NCI-H1694 treated with DMSO at 0.1 percent for 48 hours (cell line): ENCODE results near the gene DLG1.
"Not testable (repeated sequence)": the region's sequence is repeated elsewhere in the genome, so short reads cannot be mapped to it uniquely, and the experiment has no call there.

Experiments used
- DNase-seq: peaks from one replicate; lab custom pipeline; 2025; lab: John Stamatoyannopoulos, UW

Gene DLG1

DNA sequence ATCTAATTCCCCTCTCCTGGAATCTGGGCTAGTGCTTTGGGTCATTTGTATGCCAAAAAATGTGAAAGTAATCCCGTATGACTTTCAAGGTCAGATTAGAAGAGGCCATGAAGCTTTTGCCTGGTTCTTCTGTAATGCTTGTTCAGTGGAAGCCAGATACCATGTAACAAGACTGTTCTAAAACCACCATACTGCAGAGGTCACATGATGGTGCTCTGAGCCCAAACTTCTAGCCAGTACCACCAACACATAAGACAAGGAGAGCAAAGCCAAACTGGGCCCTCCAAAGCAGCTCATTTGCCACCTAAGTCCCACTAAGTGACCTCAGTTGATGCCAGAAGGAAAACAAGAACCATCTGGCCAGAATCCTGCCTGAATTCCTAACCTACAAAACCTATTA lies 204.5 kb downstream of the DLG1 start:
- no peak for DNase-seq

DNA sequence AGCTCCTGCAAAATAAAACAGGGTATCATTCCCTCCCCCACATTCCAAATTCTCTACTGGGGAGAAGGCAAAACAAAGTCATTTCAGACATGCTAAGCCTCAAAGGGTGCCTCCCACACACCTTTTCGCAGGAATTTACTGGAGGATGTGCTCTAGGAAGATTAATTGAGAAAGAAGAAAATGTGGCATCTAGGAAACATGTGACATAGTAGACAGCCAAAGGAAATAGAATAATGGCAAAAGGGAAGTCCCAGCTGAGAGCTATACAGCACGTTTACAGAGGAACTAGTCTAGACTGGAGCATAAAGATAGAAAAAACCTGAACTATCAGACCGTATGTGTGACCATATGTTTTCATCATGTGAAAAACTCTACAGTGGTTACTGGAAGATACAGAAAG lies 210.0 kb downstream of the DLG1 start:
- DNase-seq: peak; percentile 18

DNA sequence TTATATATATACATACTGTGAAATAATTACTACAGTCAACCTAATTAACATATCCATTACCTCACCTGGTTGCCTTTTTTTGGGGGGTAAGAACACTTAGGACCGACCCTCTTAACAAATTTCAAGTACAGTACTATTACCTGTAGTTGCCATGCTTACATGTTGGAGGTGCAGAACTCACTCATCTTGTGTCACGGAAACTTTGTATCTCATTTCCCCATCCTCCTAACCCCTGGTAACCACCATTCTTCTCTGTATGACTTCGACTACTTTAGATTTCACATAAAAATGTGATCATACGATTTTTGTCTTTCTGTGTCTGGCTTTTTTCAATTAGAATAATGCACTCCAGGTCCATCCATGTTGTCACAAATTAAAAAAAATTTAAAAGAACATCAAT lies 213.3 kb downstream of the DLG1 start:
- no peak for DNase-seq

DNA sequence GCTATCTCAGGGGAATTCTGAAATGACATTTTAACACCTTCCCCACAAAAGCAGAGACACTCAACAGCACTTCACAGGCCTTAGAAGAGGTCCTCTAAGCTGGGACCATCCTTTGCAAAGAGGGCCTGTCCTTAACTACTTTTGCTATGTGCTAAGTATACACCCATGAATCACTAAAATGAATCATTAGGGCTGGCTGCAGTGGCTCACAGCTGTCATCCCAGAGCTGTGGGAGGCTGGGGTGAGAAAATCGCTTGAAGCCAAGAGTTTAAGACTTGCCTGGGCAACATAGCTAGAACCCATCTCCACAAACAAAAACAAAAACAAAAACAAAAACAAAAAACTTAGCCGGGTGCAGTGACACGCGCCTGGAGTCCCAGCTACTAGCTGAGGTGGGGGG lies 214.9 kb downstream of the DLG1 start:
- no peak for DNase-seq

DNA sequence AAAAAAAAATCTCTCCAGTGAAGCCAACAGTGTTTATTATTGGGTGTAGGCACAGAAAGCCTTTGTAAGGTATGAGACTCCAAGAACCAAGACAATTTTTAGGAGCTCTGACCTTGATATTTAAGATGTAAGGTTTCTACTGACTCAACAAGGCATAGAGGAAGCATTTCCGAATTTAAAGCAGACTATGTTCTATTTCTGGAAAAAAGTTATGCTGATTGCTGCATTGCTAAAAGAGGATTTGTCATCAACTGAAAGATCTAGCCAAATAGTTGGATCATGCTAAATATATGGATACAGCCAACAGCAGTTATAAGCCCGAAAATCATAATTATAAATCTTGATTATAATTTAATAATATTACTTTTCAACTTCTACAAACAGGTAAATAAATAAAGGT lies 215.5 kb downstream of the DLG1 start:
- no peak for DNase-seq

DNA sequence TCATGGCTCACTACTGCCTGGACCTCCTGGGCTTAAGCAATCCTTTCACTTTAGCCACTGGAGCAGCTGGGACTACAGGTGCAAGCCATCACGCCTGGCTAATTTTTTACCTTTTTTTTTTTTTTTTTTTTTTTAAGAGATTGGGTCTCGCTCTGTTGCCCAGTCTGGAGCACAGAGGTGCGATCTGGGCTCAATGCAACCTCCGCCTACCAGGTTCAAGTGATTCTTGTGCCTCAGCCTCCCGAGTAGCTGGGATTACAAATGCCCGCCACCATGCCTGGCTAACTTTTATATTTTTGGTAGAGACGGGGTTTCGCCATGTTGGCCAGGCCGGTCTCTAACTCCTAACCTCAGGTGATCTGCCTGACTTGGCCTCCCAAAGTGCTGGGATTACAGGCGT lies 218.1 kb downstream of the DLG1 start:
- no peak for DNase-seq

DNA sequence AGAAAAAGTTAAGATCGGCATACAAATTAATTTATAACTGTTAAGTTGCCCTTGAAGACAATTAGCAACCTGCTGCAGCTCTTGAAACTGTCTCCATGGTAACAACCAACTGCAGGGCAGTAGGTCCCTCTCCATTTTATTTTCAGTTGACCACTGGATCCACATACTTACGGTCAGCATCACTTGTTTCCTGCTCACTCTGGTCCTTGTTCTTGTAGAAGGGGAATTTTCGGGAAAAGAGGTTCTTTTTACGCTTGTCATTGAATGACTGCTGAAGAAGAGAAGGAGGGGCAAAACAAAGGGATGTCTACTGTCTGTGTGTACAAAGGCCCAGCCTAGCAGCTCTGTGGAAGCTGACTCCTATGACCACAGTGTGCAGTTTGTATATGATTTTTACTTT lies 222.0 kb downstream of the DLG1 start:
- no peak for DNase-seq

DNA sequence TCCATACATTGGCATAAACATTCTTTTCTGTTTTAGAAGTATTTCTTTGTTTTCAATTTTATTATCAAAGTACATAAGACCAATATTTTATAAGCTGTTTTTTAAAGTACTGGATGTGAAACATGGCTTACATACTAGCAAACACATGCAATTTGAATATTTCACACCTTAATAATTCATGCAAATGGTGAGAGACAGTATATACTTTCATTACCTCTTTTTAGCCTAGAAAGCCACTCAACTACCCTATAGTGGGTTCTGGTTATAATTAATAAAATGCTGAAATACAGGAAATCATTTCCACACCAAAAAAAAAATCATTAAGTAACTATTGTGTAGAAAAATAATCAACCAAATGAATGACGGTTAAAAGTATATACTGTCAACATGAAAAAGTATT lies 230.3 kb downstream of the DLG1 start:
- no peak for DNase-seq

DNA sequence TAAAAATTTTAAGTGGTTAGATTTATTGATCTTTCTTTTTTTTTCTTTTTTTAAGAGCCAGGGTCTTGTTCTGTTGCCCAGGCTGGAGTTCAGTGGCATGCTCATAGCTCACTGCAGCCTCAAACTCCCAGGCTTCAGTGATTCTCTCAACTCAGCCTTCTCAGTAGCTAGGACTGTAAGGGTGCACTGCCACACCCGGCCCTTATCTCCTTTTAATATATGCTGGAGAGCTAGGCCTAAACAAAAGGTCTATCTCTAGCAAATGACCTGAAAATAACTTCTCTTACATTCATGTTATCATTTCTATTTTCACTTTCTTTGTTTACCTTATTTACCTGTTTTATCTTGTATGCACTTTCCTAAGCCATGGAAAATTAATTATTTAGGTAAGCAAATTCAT lies 233.6 kb downstream of the DLG1 start:
- DNase-seq: no peak

DNA sequence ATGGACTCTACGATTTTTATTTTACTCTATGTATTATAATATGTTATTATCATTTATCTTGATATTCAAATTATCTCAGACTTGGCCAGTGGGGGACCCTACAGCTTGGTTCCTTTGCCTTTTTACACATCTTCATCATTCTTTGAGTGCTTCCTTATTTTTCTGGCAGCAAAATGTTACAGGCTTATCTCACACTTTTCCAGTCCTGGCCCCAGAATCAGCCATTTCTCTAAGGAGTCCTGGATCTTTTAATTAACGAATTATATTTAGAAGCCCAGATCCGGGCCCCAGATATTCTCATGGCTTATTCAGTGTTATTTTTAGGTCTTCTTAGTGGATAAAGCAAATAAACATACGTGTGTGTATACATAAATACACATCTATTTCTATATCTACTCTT lies 236.0 kb downstream of the DLG1 start:
- no peak for DNase-seq

DNA sequence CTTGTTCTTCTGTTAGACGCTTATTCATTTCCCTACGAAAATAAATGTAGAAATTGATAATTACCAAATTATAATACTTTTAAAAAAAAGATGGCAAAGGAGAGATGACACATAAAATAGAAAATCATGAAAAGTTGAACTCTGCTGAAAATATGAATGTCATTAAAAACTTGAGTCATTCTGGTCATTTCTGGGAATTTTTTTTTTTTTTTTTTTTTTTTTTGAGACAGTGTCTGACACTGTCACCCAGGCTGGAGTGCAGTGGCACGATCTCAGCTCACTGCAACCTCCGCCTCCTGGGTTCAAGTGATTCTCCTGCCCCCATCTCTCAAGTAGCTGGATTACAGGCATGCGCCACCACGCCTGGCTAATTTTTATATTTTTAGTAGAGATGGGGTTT lies 246.8 kb downstream of the DLG1 start:
- DNase-seq: not testable (repeated sequence)

DNA sequence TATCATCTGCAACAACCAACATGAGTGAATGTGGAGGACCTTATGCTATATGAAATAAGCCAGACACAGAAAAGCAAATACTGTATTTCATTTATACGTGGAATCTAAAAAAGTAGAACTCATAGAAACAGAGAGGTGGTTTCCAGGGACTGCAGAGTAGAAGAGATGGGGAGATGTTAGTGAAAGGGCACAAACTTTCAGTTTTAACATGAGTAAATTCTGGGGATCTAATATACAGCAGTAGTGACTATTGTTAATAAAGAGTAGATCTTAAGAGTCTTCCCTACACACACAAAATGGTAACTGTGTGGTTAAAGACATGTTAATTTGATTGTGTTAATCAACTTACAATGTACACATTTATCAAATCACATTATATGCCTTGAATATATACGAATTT lies 247.9 kb downstream of the DLG1 start:
- no peak for DNase-seq

DNA sequence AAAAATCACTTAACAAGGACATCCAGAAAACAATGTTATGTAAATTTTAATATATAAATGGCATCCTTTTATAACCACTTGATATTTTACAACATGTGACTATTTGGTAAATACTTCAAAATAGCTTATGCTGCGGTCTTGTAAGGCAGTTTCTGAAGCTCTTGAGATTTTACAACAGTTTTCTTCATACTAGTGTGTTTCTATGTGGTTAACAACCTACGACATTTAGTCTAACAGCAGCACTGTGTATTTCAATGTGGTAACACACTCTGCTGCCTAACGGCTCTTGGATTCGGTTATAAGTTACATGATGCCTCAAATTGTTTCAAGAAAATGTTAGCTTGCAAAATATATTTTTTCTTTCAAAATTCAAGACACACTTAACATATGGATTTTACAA lies 255.9 kb downstream of the DLG1 start:
- no peak for DNase-seq

DNA sequence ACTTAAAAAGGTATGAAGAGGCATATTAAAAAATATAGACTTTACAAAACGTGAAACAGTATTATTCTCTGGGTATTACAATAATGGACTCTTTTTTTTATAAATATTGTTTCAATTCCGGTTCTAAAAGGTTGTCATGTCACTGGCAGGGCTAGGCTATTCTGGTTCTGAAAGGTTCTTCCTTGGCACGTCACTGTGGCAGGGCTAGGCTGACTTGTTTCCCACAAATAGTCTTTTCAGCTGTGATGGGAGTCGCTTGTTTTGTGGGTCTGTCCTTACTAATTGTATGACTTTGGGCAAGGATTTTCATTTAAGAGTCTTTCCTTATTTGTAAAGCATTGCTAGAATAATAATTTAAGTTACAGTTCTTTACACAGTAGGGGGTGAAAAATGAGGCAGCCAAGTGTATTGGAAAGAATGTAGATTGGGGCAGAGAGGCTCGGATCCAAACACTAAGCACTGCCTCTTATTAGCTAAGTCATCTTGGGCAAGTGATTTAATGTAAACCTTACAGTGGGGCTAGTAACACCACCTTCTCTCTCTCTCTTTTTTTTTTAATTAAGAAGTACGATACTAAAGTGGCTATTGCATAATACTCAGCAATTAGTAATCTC lies 256.4 kb downstream of the DLG1 start:
- no peak for DNase-seq

DNA sequence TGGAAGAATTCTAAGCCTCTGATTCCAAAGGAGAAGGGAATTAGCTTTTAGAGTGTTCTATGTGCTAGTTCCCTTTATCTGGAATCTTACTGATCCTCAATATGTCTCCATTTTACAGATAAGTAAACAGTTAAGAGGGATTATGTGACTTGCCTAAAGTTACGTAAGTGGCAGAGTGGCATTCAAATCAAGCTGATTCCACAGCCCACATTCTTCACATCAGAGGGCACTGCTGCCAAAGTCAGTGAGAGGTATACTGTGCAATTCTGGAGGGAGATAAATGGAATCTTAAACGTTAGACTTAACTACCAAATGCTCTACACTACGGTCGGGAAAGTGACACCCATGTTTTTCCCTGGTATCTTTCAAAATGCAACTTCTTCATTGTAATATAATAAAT lies 257.8 kb downstream of the DLG1 start:
- no peak for DNase-seq

DNA sequence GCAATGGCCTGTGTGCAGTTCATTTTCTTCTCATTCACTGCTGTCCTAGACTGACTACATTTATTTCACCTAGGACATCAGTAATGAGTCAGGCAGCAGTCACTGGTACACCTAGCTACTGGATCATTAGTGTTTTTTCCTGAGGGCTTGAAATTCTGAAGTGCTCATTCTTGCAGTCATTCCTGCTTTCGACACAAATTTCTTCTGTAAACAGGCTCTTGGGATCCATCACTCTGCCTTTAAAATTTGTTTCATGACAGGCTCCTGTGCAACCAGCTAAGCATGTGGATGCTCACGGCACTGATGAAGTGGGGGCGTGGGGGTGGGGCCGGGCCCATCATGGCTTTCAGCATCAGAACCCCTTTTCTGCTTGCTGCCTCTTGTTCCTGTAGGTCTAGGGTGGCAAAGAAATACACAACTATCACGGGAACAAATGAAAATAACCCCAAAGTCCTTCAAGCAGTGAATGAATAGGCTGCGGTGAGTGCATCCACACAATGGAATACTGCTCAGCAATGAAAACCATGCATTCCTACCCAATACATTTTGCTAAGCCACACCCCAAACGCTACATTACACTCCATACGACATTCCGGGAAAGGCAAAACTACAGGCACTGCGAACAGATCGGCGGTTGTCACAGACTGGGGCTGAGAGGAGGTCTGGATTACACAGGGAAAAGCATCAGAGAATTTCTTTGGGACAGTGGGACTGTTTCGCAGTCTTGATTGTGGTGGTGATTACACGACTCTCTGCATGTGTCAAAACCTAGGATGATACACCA lies 259.5 kb downstream of the DLG1 start:
- no peak for DNase-seq

DNA sequence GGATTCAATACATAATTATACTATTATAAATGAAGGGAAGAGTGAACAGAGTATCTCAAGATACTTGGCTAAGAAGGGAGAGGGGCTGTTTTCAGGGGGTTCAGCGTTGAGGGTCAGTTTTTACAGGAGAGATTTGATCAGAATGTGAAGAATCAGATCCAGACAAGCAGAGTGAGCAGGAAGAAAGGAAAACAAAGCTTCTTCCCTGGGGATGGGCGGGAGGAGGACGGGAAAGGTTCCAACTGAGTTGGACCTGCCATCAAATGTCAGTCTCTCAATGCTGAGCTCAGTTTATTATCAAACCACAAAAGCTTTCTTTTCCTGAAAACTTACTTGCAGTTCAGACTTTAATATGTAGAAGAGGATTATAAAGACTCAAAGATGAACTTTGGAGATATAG lies 262.8 kb downstream of the DLG1 start:
- DNase-seq: no peak

DNA sequence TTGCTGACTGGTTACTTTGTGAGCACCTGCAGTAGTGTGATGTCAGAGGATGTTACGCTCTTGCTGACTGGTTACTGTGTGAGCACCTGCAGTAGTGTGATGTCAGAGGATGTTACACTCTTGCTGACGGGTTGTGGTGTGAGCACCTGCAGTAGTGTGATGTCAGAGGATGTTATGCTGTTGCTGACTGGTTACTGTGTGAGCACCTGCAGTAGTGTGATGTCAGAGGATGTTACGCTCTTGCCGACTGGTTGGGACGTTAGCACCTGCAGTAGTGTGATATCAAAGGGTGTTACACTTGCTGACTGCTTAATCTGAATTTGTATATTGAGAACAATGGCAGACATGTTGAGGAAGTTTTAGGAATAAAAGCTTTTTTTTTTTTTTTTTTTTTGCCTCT lies 263.6 kb downstream of the DLG1 start:
- not testable (repeated sequence) for DNase-seq

DNA sequence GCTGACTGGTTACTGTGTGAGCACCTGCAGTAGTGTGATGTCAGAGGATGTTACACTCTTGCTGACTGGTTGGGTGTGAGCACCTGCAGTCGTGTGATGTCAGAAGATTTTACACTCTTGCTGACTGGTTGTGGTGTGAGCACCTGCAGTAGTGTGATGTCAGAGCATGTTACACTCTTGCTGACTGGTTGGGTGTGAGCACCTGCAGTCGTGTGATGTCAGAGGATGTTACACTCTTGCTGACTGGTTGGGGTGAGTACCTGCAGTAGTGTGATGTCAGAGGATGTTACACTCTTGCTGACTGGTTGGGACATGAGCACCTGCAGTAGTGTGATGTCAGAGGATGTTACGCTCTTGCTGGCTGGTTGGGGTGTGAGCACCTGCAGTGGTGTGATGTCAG lies 264.6 kb downstream of the DLG1 start:
- DNase-seq: not testable (repeated sequence)

DNA sequence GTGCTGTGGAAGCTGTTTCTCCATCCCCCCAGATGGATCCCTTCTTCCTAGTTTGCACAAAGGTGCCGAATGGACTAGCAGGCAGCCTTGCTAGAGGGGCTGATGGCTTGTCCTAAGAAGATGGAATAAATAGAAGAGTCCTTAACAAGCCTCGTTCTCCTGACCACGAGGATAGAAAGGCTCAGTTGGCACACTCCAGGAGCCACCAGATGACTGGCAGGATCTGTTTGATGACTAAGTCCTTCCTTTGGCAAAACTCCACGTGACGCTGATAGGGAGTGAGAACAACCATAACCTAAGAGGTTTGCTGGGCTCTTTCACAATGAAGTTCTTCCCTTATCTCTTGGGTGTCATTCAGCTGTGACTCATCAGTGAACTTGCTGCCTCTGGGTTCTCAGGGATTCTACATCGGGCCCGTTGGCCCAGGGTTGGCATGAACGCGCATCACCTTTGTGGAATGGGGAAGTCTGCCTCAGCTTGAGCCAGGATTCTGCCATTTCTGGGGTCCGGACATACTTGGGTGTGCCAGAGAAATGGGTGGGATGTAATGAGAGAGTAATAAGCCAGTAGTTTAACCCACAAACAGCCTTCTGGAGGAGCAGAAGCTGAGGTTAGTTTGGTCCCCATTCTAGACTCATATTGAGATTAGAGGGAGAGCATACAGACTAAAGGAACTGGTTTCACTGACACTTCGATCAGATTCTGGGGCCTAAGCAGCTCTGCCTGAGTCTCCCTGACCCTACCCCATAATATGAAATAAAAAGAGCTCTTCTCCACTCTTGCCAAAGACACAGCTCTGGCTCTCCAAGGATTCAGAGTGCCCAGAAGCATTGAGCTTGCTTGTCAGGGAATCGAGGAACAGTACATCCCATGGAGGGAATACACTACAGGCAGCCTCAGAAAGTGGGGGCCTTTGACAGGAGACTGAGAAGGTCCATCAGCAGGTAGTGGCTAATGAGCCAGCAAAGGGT lies 266.8 kb downstream of the DLG1 start:
- DNase-seq: no peak

DNA sequence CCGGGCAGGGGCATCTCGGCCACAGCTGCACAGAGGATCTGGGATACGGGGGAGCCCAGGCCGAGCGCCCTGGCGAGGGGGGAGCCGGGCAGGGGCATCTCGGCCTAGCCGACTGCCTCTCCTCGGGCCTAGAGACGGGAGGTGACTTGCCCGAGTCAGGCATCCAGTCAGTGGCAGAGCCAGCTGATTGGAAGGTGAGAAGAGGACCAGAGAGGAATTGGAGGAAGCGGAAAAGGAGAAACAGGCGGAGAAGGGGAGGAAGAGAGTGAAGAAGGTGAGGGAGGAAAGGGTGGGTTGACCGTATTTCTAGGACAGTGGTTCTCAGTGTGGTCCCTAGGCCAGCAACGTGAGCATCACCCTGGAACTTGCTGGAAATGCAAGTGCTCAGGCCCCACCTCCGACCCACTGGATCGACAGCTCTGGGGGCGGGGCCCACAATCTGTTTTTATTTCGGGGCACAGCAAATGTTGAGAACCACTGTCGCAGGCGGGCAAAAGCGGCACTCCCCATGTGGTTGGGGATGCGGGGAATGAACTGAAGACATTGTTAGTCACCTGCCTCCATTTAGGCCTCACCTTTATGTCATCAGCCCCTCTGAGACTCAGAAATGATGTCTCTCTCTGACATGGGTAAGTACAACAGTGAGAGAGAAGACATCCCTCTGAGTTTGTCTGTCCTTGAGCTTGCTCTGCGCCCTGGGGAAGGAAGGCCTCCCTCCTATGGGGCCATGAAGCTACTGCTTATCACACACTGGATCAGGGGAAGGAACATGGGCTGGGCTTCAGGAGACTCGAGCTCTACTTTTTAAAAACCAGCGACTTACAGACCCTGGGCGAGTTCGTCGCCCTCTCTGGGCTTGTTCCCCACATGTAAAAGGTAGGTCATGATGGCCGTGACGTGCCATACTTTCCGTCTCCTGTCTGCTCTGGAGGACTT lies 267.8 kb downstream of the DLG1 start:
- no peak for DNase-seq
